Left cardiac atrium (tissue), 4 donors: ENCODE results near the gene MEA1. TPM values are rescaled to one million over a fixed set of nuclear protein-coding genes. Genes with fewer than 3 reads are reported as not detected.
A peak's percentile ranks its signal among the peaks of the same experiment; 100 is the strongest.
"Not testable (repeated sequence)": the region's sequence is repeated elsewhere in the genome, so short reads cannot be mapped to it uniquely, and the experiment has no call there.

ENCODE experiments used
- ATAC-seq, 2 donors: fragments of 200-7000 bp; cut with Tn5 transposase; one replicate each; pipeline ENCODE4 v1.9.1; 2020; ENCODE audit warnings: mild to moderate bottlenecking in 2 of 2, moderate library complexity in 2 of 2
- DNase-seq: peaks from one replicate; pipeline ENCODE4 v3.0.0-alpha.2; 2020
- intact Hi-C, 2 donors: fragments of 100-400 bp; cut with DNase I; formaldehyde crosslinking; loops; one replicate each; pipeline versions ENCODE4 v1.14.1 to v1.15.1; 2022 to 2023
- total RNA-seq, 2 donors: library from RNA; stranded (reverse); fragmentation: NEBNext Ultra II Directional; extraction: Animal tissue kit (Norgen Biotek cat#: 25700); gene quantifications; one replicate each; pipeline ENCODE4 v1.2.1, GENCODE V29; 2021
- donor health status: DM: no; HTN: yes; CAD: no.
- donor health status: DM: no; HTN: yes; CAD: no; lungs with severe emphysema.
- donor health status: DM: yes; HTN: yes; CAD: no.
- donor health status: Dilated cardiomyopathy.

Gene MEA1
- total RNA-seq, 2 donors from 2014 or later: 31.9 to 37.6 TPM

GRCh38 chr6:43043310-43043709 is 29.6 kb upstream of the MEA1 start:
- ATAC-seq (no peak), DNase-seq (no peak)
- intact Hi-C loops: no loop called here

GRCh38 chr6:43041475-43041874 is 27.7 kb upstream of the MEA1 start:
- DNase-seq, intact Hi-C loops, ATAC-seq: not testable (repeated sequence)

DNA sequence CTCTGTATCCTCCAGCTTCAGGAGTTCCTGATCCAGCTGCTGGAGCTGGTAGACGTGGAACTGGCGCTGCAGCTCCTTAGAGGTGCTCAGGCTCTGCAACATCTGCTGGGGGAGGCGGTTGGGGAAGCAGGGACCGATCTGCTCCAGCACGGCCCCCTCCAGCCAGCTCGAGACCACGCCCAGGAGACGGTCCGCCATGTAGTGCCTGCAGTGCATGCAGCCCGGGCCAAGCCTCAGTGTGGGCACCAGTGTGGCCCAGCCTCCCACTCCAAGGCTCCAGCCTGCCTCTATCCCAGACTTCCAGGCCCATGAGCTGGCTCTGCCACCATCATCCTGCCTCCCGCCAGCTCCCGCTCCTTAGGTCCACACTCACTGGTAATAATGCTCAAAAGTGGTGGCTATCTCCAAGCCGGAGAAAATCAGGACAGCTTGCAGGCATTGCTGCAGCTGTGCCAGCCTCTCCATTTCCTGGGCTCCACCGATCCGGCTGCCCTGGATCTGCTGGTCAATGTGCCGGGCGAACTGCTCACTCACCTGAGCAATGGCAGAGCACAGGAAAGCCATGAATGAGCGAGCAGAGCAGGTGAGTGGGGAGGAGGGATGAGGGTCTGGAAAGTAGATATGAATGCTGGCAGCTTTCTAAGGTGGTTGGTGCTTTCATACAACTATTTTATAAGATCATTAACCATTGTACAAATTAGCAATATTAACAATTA is 27.0 kb upstream of the MEA1 start:
- no peak for ATAC-seq
- DNase-seq: no peak
- intact Hi-C loops: no loop called here

DNA sequence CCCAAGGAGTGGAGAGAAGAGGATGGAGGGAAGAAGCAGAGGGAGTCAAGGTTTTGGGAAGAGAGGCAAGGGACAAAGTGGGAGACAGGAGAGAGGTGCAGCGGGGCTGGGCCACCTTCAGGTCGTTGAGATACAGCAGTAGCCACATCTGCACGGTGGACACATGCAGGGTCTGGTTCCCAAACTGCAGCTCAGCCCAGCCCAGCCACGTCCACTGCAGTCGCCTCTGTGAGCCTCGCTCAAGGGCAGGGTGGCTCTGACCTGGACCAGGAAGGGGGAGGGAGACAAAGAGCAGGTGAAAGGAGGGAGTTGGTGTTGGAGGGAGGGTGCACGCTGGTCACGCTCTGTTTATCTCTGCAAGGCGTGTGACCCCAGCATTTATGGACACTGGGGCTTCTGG is 25.0 kb upstream of the MEA1 start:
- DNase-seq (no peak), ATAC-seq (no peak)
- intact Hi-C loops: no loop called here

- ATAC-seq (no peak), DNase-seq (no peak)
- intact Hi-C loops: no loop called here
These were observed 24.0 kb upstream of the MEA1 start for GRCh38 chr6:43037706-43038105.

GRCh38 chr6:43037197-43037596 is 23.5 kb upstream of the MEA1 start:
- intact Hi-C loops: no loop called here
- DNase-seq (no peak), ATAC-seq (peak; percentile 7 to 72)

- DNase-seq (no peak), ATAC-seq (no peak)
- intact Hi-C loops: no loop called here
These were observed 23.0 kb upstream of the MEA1 start for GRCh38 chr6:43036712-43037111.

DNA sequence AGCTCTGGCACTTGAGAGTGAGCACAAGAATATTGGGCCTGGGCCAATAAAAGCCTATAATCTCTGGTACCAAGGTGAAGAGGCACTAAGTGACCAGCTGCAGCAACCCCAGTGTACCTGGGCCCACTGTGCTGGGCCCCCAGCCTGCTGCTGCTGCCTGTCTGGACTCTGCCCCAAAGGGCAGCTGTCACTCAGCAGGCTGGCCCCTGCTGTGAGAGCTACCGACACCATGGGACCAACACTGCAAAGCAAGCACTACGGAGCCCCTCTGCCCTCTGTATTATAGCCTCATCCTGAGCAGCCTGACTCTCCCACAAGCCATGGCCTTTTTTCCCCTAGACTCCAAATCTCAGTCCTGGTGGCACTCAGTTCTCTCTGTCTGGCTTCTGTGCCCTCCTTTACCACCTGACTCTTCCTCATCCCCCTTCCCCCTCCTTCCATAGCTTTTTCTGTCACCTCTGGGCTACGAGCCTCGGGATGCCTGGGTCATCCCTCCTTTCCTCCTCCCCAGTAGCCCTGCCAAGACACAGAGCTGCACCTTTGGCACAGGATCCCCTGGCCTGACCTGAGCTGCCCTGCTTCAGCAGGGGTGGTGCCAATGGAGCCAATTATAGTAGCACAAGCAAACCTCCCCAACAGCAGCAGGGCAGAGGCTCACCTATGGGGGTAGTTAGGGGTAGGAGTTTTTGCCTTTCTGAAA is 21.9 kb upstream of the MEA1 start:
- DNase-seq: no peak
- intact Hi-C loops: no loop called here

GRCh38 chr6:43034190-43034525 is 20.4 kb upstream of the MEA1 start:
- intact Hi-C loops: no loop called here
- no peak for ATAC-seq
- no peak for DNase-seq

More for the DNA sequence above, 21.9 kb upstream of the MEA1 start:
- peak; percentile 69 to 70 for ATAC-seq

DNA sequence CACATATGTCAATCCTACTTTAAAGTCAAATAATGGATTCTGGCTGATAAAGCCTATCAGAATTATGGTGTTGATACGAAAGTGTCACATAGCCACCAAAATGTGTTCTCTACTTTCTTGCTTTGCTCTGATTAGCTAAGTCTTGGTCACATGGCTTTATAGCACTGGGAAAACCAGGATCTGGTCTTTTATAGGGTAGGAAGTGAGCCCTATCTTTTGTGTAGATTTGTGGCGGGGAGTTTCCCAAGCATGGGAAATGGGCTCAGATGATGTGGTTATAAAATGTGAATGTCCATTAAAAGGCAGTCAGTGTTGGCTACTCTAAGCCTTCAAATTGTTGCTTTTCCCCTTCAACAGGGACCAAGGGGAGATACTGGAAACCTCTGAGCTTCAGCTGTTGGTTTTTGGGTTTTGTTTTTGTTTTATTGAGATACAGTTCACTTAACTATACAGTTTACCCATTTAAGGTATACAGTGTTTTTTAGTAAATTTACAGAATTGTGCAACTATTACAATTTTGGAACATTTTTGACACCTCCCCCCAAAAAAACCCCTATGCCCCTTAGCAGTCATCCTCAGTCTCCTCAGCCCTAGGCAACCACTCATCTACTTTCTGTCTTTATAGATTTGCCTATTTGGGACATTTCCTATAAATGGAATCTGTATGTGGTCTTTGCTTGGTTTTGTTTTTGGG is 19.9 kb upstream of the MEA1 start:
- intact Hi-C loops: no loop called here

DNA sequence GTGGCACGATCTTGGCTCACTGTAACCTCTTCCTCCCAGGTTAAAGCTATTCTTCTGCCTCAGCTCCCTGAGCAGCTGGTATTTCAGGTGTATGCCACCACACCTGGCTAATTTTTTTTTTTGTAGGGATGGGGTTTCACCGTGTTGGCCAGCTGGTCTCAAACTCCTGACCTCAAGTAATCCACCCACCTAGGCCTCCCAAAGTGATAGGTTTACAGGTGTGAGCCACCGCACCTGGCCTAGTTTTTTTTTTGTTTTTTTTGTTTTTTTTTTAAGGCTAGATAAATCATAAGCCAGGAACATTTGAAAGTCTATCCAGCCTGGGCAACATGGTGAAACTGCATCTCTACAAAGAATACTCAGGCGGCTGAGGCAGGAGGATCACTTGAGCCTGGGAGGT is 18.6 kb upstream of the MEA1 start:
- ATAC-seq: no peak
- no peak for DNase-seq
- intact Hi-C loops: no loop called here

More for the DNA sequence above, 19.9 kb upstream of the MEA1 start:
- DNase-seq (no peak), ATAC-seq (no peak)

- DNase-seq (no peak), ATAC-seq (no peak)
- intact Hi-C loops: no loop called here
These were observed 15.4 kb upstream of the MEA1 start for GRCh38 chr6:43029120-43029519.

DNA sequence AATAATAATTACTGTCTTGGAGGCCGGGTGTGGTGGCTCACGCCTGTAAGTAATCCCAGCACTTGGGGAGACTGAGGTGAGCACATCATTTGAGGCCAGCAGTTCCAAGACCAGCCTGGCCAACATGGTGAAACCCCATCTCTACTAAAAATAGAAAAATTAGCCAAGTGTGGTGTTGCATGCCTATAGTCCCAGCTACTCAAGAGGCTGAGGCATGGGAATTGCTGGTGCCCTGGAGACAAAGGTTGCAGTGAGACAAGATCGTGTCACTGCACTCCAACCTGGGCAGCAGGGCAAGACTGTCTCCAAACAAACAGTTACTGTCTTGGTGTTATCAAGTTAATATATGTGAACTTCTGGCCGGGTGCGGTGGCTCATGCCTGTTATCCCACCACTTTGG is 12.6 kb upstream of the MEA1 start:
- intact Hi-C loops: no loop called here
- DNase-seq: no peak
- ATAC-seq: no peak

DNA sequence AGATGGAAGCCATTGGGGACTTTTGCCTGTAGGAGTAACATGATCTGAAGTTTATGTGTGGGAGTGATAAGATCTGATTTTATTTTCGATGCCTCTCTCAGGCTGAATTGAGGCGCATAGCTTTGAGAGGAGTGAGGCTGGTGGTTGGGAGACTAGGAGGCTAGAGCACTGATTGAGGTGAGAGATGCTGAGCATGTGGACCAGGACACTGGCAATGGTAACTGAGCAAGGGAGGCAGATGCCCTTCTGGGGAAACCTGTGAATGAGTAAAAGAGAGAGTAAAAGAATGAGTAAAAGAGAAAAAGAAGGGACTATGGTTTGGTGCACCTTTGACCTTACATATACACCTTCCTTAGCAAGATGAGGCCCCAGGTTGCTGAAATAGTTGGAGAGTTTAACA is 10.7 kb upstream of the MEA1 start:
- intact Hi-C loops: no loop called here
- no peak for ATAC-seq

GRCh38 chr6:43021270-43022047 is 7.7 kb upstream of the MEA1 start, which contains the start of gene RRP36:
TSS of gene RRP36 (plus strand) at chr6:43021623. CDS start at chr6:43021655, 32 bp downstream.
- ATAC-seq (peak; percentile 91 to 92), DNase-seq (peak; percentile 91)
- intact Hi-C loops: no loop called here

More for the DNA sequence above, 10.7 kb upstream of the MEA1 start:
- no peak for DNase-seq

- intact Hi-C loops: no loop called here
- ATAC-seq (peak in 1 of 2 donors; percentile 5), DNase-seq (no peak)
These were observed 7.1 kb upstream of the MEA1 start for GRCh38 chr6:43020847-43021246.

- DNase-seq (no peak), ATAC-seq (no peak)
- intact Hi-C loops: no loop called here
These were observed 6.4 kb upstream of the MEA1 start for GRCh38 chr6:43020052-43020705.

GRCh38 chr6:43019152-43019551 is 5.4 kb upstream of the MEA1 start:
- DNase-seq (no peak), ATAC-seq (no peak)
- intact Hi-C loops: loop anchor here in 1 of 2 donors (5.0 kb wide), 1 partner anchor 33 kb away; the partner anchor contains the start of gene CUL7

DNA sequence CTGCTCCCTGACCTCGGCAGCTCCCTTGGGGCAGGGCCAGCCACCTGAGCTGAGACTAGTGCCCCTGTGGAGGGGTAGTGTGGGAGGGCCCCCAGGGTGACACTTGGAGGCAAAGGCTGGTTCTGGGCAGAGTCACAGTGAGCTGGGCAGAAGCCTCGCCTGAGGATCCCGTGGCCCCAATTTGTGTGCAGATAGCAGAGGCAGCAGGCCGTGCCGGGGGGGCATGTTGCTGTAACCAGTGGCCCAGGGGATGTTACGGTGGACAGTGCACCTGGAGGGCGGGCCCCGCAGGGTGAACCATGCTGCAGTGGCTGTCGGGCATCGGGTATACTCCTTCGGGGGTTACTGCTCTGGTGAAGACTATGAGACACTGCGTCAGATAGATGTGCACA is 3.2 kb upstream of the MEA1 start:
- ATAC-seq (no peak), DNase-seq (no peak)
- intact Hi-C loops: loop anchor here in 1 of 2 donors (5.0 kb wide), 1 partner anchor 35 kb away; the partner anchor contains the start of gene CUL7
